ENCODE measurements around the gene REP15.
"Not testable (repeated sequence)": the region's sequence is repeated elsewhere in the genome, so short reads cannot be mapped to it uniquely, and the experiment has no call there.

The REP15 gene, protein sequence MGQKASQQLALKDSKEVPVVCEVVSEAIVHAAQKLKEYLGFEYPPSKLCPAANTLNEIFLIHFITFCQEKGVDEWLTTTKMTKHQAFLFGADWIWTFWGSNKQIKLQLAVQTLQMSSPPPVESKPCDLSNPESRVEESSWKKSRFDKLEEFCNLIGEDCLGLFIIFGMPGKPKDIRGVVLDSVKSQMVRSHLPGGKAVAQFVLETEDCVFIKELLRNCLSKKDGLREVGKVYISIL

DNA sequence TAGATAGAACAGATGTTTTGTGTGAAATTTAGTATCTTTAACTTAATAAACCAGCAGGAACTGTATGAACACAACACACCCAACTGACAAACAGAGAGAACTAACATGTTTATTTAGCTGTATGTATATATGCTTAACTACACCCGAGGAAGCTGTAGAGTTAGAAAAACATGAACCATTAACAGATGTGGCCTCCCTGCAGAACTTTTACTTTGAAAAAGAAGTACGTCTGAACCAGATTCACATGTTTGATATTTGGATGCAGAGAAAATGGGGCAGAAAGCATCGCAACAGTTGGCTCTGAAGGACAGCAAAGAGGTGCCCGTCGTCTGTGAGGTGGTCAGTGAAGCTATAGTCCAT is at the start of gene REP15:
REP15 (plus strand) TSS at position 155 of the 360 bp plus-strand sequence; CDS start at position 271, 116 bp downstream.
- TF ChIP-seq, protein P1, sequence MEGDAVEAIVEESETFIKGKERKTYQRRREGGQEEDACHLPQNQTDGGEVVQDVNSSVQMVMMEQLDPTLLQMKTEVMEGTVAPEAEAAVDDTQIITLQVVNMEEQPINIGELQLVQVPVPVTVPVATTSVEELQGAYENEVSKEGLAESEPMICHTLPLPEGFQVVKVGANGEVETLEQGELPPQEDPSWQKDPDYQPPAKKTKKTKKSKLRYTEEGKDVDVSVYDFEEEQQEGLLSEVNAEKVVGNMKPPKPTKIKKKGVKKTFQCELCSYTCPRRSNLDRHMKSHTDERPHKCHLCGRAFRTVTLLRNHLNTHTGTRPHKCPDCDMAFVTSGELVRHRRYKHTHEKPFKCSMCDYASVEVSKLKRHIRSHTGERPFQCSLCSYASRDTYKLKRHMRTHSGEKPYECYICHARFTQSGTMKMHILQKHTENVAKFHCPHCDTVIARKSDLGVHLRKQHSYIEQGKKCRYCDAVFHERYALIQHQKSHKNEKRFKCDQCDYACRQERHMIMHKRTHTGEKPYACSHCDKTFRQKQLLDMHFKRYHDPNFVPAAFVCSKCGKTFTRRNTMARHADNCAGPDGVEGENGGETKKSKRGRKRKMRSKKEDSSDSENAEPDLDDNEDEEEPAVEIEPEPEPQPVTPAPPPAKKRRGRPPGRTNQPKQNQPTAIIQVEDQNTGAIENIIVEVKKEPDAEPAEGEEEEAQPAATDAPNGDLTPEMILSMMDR (IDR thresholded peaks at IDR 0.05; ENCODE audit: control insufficient read depth, insufficient read depth, low read depth, low read length, missing control alignments): no peak
- no peak for DNase-seq (ENCODE audit: low read depth)
- no peak within 1 kb of the TSS for H3K4me3 ChIP-seq (ENCODE audit: control insufficient read depth, low read depth, low read length)

DNA sequence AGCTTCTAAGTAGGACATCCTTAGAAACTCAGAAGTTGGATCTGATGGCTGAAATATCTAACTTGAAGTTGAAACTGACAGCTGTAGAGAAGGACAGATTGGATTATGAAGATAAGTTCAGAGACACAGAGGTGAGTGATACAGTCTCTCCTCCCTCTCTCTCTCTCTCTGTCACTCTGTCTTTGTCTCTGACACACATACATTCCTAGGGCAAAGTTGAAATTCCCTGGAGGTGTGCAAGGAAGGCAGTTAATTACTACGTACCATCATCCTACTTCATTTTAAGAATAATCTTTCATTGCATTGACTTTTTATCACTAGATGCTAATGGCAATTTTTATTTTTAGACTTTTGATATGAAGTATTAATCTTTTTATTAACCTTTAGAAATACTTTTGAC is 46.2 kb upstream of the REP15 start:
- no peak overlapping the region for H3K4me3 ChIP-seq (ENCODE audit: control insufficient read depth, low read depth, low read length)
- TF ChIP-seq, protein P1 (IDR thresholded peaks at IDR 0.05; ENCODE audit: control insufficient read depth, insufficient read depth, low read depth, low read length, missing control alignments): no peak

DNA sequence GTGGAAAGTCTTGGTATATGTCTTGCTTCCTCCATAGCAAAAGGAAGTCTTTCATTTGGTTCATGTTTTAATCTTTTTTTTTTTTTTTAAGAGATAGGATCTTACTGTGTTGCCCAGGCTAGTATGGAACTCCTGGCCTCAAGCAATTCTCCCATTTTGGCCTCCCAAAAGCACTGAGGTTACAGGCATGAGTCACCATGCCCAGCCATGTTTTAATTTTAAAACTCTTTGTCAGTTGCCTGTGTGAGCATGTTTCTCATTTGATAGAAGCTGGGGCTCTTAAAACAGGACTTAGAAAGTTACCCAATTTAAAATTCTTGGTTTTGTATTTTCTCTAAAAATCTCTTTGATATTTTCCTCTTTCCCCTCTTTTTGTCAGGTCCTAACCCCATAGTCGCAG is 45.0 kb upstream of the REP15 start:
- TF ChIP-seq, protein P1 (IDR thresholded peaks at IDR 0.05; ENCODE audit: control insufficient read depth, insufficient read depth, low read depth, low read length, missing control alignments): no peak
- DNase-seq (ENCODE audit: low read depth): no peak
- no peak overlapping the region for H3K4me3 ChIP-seq (ENCODE audit: control insufficient read depth, low read depth, low read length)

More for the DNA sequence above, 46.2 kb upstream of the REP15 start:
- no peak for DNase-seq (ENCODE audit: low read depth)

DNA sequence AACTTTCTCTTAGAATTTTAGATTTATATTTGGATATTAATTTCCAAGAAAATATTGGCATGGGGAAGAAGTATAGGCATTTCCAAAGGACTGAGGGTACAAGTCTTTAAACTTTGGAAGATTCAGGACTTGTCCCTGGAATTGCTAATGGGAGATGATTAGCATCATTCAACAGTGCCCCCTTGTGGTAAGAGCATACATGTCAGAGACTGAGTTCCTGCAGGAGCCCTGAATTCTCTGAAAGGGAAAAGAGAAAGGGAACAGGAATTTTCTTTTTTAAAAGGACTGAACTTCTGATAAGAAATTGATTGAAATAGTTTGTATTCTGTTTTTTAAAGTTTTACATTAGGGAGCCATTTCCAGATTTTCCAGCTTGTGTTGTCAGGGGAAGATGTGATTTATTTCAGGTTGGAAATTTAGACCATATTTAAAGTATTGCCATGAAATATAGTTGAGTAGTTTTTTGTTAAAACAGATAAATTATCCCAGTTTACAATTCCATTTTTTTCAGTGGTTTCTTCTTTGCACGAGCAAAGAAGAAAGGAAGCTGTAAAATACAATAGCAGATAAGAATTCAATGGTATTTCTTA is 44.0 kb upstream of the REP15 start:
- peak; percentile 54 for DNase-seq (ENCODE audit: low read depth)
- TF ChIP-seq, protein P1 (IDR thresholded peaks at IDR 0.05; ENCODE audit: control insufficient read depth, insufficient read depth, low read depth, low read length, missing control alignments): peak; percentile 85
- no peak overlapping the region for H3K4me3 ChIP-seq (ENCODE audit: control insufficient read depth, low read depth, low read length)

DNA sequence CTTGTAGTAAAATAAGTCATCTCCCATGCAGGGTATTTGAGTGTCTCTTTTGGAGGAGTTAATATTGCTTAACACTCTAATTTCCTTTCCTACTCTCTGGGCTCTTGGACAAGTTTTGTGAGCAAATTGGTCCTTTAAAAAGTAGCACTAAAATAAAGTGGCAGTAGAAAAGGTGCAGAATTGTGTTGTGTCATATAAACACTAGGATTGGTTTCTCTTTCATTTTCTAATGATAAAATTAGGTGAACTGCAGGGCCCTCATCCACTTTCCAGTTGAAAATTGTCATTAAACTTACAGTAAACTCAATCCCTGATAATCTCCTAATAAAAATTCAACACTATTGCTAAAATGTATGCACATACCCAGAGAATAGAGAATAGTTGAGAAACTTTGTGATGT is 42.6 kb upstream of the REP15 start:
- TF ChIP-seq, protein P1 (IDR thresholded peaks at IDR 0.05; ENCODE audit: control insufficient read depth, insufficient read depth, low read depth, low read length, missing control alignments): no peak
- DNase-seq (ENCODE audit: low read depth): no peak
- H3K4me3 ChIP-seq (ENCODE audit: control insufficient read depth, low read depth, low read length): no peak overlapping the region

DNA sequence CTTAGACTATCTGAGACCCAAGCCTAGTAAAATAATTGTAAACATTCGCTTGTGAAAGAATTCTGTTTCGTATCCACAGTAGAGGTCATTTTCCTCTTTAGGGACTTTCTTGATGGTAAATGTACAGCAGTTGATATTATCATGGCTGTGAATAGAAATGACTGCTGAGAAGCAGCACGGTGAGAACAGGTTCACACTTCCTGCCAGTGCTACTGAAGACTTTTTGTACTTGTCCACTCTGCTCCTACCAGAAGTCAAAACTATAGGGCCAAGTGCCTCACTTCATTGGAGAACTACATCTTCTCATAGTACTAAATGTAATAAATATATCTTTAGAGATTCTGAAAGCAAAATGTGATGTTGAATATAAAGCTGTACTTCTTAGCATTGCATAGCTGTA is 40.8 kb upstream of the REP15 start:
- H3K4me3 ChIP-seq (ENCODE audit: control insufficient read depth, low read depth, low read length); DNase-seq (ENCODE audit: low read depth): not testable (repeated sequence)

DNA sequence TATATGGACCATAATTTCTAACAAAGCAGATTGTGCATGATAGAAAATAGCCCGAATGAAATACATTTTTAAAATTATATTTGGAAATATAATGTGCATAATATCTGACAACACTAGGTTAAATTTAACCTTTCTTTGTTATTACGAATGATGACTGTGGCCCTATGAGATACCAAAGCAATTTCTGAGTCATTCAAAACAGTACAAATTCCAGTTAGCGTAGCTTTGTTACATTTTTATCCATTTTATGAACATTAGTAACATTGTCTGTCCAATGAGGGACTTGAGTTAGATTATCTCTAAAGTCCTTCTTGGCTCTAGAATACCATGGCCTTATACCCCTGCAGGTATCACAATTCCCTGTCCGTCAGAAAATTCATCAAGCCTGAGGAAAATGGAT is 39.0 kb upstream of the REP15 start:
- H3K4me3 ChIP-seq (ENCODE audit: control insufficient read depth, low read depth, low read length): no peak overlapping the region
- TF ChIP-seq, protein P1 (IDR thresholded peaks at IDR 0.05; ENCODE audit: control insufficient read depth, insufficient read depth, low read depth, low read length, missing control alignments): no peak
- no peak for DNase-seq (ENCODE audit: low read depth)

All from AG09309 (cell line).